GM06990 (cell line): Measurements from ENCODE around the gene ACAA1.

Experiments used
- DNase-seq: peaks from one replicate; pipeline ENCODE4 v3.0.0-alpha.2; 2011; ENCODE audit not compliant: insufficient read length; ENCODE audit errors: extremely low read depth
- H3K27me3 ChIP-seq: replicated peaks from 2 replicates; pipeline ENCODE4 v1.6.0; 2011; ENCODE audit warnings: low read length; ENCODE audit not compliant: control insufficient read depth, insufficient read depth
- H3K36me3 ChIP-seq: 2 replicates; pipeline ENCODE4 v1.5.1; 2011; ENCODE audit warnings: low read length; ENCODE audit not compliant: control insufficient read depth, insufficient read depth
- H3K4me3 ChIP-seq: replicated peaks from 2 replicates; pipeline ENCODE4 v1.5.1; 2011; ENCODE audit warnings: low read depth, mild to moderate bottlenecking, control low read depth, low read length
- TF ChIP-seq, protein P1 (sequence below): IDR thresholded peaks from 2 replicates; pipeline ENCODE4 v1.5.1; 2011; ENCODE audit warnings: low read length, control low read depth, mild to moderate bottlenecking, inconsistent platforms; ENCODE audit not compliant: insufficient read depth, poor library complexity, severe bottlenecking

ACAA1 gene

DNA sequence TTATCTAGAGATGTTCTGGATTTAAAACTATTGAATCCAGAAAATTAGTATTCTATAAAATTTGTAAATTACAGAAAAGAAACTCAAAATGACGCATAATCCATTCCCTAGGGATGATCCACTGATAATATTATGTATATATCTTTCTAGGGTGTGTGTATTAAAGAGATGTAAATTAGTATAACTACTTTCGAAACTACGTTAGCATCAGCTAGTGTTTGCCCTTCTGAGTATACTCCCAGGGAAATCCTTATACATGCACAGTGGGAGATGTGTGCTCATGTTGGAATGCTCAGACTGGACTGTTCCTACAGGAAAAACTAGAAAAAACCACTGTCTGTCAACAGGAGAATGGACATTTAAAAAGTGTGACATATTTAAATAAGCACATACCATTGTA is 36.4 kb downstream of the ACAA1 start:
- no peak for DNase-seq
- Histone ChIP-seq H3K4me3 (no peak overlapping the region), H3K36me3 (no peaks in the 10 kb centered on the region), H3K27me3 (no peaks in the 10 kb centered on the region; the same call in 1 of the 2 replicates)
- TF ChIP-seq, protein P1, sequence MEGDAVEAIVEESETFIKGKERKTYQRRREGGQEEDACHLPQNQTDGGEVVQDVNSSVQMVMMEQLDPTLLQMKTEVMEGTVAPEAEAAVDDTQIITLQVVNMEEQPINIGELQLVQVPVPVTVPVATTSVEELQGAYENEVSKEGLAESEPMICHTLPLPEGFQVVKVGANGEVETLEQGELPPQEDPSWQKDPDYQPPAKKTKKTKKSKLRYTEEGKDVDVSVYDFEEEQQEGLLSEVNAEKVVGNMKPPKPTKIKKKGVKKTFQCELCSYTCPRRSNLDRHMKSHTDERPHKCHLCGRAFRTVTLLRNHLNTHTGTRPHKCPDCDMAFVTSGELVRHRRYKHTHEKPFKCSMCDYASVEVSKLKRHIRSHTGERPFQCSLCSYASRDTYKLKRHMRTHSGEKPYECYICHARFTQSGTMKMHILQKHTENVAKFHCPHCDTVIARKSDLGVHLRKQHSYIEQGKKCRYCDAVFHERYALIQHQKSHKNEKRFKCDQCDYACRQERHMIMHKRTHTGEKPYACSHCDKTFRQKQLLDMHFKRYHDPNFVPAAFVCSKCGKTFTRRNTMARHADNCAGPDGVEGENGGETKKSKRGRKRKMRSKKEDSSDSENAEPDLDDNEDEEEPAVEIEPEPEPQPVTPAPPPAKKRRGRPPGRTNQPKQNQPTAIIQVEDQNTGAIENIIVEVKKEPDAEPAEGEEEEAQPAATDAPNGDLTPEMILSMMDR, result no peak

DNA sequence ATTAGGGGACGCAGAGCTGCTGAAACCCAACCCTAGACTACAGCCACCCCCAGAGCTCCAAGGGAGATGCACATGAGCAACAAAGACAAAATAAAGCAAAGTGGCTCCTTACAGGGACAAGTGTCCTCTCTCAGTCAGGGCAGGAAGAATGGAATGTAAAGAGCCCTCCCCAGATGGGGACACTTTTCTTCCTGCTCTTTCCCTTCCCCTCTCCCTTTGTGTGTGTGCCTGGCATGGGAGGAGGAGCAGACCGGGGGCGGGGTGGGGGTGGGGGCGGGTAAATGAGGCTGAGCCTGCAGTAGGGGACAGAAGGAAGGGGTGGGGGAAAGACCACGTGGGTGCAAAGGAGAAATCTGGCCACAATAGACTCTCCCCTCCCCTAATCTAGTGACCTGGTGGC is 37.4 kb downstream of the ACAA1 start:
- TF ChIP-seq, protein P1, result no peak
- Histone ChIP-seq H3K27me3 (no peaks in the 10 kb centered on the region; the same call in 1 of the 2 replicates), H3K4me3 (no peak overlapping the region), H3K36me3 (no peaks in the 10 kb centered on the region)
- no peak for DNase-seq

DNA sequence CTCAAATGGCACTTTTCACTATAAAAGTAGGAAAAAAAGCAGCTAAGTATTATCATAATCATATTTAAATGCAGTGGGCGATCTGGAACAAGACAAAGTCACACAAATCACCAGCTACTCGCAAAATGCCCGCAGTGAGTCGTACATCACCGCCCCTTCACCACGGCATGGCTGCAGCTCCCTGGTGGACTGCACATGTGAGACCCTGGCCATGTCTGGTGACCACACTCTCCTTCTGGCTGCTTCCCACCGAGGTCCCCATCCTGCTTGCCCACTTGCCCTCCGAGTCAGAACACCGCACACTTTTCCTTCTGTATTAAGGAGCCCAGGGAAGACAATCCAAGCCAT is 38.6 kb downstream of the ACAA1 start:
- Histone ChIP-seq H3K4me3 (no peak overlapping the region), H3K27me3 (no peaks in the 10 kb centered on the region; the same call in 1 of the 2 replicates), H3K36me3 (no peaks in the 10 kb centered on the region)
- no peak for DNase-seq
- TF ChIP-seq, protein P1, result no peak

DNA sequence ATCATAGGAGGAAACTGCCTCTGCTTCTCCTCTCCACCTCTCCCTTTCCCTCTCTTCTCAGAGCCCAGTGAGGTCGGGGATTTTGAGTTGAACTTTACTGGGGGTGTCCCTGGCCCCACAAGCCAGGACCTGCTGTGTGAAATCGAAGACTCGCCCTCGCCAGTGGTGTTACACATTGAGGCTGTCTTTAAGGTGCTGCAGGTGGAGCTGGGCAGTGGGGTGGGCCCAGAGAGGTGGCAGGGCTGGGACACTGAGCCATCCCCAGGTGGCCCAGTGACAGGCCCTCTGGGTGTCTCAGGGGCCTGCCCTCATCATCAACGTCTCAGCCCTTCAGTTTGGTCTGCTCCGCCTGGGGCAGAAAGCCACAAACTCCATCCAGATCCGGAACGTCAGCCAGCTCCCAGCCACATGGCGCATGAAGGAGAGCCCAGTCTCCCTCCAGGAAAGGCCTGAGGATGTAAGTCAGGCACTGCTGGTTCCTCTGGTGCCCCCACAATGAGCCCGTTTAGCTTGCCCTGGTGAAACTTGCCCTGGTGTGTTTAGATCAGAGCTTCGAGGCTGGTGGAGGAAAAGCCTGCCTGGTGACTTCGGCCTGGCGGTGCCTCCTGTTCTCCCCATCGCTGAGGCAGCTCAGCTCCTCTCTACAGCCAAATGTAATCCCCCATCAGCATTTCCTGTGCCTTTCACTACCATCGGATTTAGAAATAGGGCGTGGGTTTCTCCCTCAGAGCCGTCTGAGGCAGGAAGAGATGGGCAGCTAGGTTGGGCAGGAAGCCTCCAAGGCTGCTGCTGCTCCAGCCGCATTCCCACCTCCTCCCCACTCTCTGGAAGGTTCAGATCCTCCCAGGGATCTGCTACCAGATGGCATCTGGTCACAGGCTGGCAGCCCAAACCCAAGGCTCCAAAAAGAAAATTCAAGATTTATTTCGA is 39.2 kb downstream of the ACAA1 start:
- H3K4me3 ChIP-seq, result no peak overlapping the region
- TF ChIP-seq, protein P1, result no peak
- no peak for DNase-seq

DNA sequence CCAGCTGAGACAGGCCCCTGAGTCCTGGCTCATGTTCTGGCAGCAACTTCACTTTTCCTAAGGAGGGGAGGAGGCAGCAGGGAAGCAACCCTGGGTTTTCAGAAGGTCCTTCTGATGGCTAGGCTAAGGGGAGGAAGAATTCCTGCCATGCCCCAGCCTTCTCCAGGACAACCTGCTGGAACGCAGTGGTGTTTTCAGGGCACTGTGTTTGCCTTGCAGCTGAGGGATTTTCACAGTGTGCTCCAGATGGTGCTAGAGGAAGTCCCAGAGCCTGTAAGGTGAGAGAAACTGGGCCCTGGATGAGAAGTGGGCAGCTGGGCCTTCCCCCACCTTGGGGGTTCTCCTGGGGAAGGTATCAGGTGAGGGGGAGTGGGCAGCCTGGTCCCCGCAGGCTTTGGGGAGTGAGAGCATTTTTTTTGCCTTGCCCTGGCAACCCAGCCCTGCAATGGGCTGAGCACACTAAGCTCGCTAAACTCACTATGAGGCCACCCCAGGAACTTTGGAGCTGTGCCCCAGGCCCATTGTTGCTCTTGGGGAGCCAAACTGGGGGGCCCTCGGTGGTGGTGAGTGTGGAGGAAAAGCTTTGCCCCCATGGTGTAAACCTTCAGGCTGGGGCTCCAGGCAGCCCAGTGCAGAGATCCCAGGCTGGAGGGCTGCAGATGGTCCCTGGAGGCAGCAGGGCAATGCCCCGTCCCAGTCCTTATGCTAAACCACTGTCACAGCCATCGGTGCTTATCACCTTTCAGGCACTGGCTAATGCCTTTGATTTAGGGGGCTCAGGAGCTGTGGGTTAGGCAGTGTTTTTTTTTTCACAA is 41.1 kb downstream of the ACAA1 start:
- no peak for DNase-seq
- no peaks in the 10 kb centered on the region for H3K36me3 ChIP-seq
- H3K27me3 ChIP-seq, result no peaks in the 10 kb centered on the region; the same call in 1 of the 2 replicates
- TF ChIP-seq, protein P1, result no peak
- no peak overlapping the region for H3K4me3 ChIP-seq

More for the DNA sequence above, 39.2 kb downstream of the ACAA1 start:
- Histone ChIP-seq H3K27me3 (no peaks in the 10 kb centered on the region; the same call in 1 of the 2 replicates), H3K36me3 (no peaks in the 10 kb centered on the region)
